GM23338 (cell line): ENCODE results near the gene GSG1. TPM values are rescaled to one million over a fixed set of nuclear protein-coding genes. Genes with fewer than 3 reads are reported as not detected.

Experiments used
- ATAC-seq: fragments of 200-7000 bp; cut with Tn5 transposase; 3 replicates; pipeline ENCODE4 v1.9.1; 2020
- DNase-seq: peaks from one replicate; pipeline ENCODE4 v3.0.0-alpha.2; 2015; ENCODE audit warnings: low spot score
- H2AFZ ChIP-seq: fragments of 200-600 bp; sonication (generic); 2 replicates; pipeline ENCODE4 v1.8.0; 2016; ENCODE audit warnings: antibody characterized with exemption, mild to moderate bottlenecking, moderate library complexity
- H3F3A ChIP-seq: fragments of 200-600 bp; sonication (generic); replicated peaks from 2 replicates; pipeline ENCODE4 v1.8.0; 2017; ENCODE audit warnings: antibody characterized with exemption, mixed run types, low read depth
- H3K27ac ChIP-seq: fragments of 200-600 bp; sonication (generic); 2 replicates; pipeline ENCODE4 v1.6.1; 2016; ENCODE audit warnings: low read depth
- H3K27me3 ChIP-seq: fragments of 200-600 bp; sonication (generic); 2 replicates; pipeline ENCODE4 v1.8.0; 2016; ENCODE audit warnings: mild to moderate bottlenecking, mixed run types, moderate library complexity; ENCODE audit not compliant: insufficient read depth
- H3K36me3 ChIP-seq: fragments of 200-600 bp; sonication (generic); 2 replicates; pipeline ENCODE4 v1.8.0; 2016; ENCODE audit warnings: mild to moderate bottlenecking; ENCODE audit not compliant: insufficient read depth
- H3K4me1 ChIP-seq: fragments of 200-600 bp; sonication (generic); 2 replicates; pipeline ENCODE4 v1.8.0; 2016; ENCODE audit warnings: mild to moderate bottlenecking, moderate library complexity; ENCODE audit not compliant: insufficient read depth
- H3K4me2 ChIP-seq: fragments of 200-600 bp; sonication (generic); 2 replicates; pipeline ENCODE4 v1.7.1; 2017; ENCODE audit warnings: mixed run types
- H3K4me3 ChIP-seq: fragments of 200-600 bp; sonication (generic); 2 replicates; pipeline ENCODE4 v1.6.1; 2016; ENCODE audit warnings: mixed run types
- H3K79me2 ChIP-seq: fragments of 200-600 bp; sonication (generic); replicated peaks from 2 replicates; pipeline ENCODE4 v1.8.0; 2017; ENCODE audit warnings: mild to moderate bottlenecking; ENCODE audit not compliant: insufficient read depth
- H3K9me2 ChIP-seq: fragments of 200-600 bp; sonication (generic); 2 replicates; pipeline ENCODE4 v1.8.0; 2017; ENCODE audit not compliant: insufficient read depth
- H4K20me1 ChIP-seq: fragments of 200-600 bp; sonication (generic); replicated peaks from 2 replicates; pipeline ENCODE4 v1.8.0; 2017; ENCODE audit warnings: mild to moderate bottlenecking; ENCODE audit not compliant: insufficient read depth
- H3K27ac Mint-ChIP-seq: 2 replicates; pipeline ENCODE4 v1.8.0; 2020; ENCODE audit warnings: inconsistent platforms, mild to moderate bottlenecking, moderate library complexity, mixed read lengths
- H3K27me3 Mint-ChIP-seq: 3 replicates; pipeline ENCODE4 v1.8.0; 2022; ENCODE audit warnings: low read depth, mild to moderate bottlenecking, moderate library complexity, mixed read lengths, inconsistent platforms; ENCODE audit not compliant: insufficient read depth, poor library complexity
- H3K36me3 Mint-ChIP-seq: 3 replicates; pipeline ENCODE4 v1.8.0; 2021; ENCODE audit warnings: low read depth, mild to moderate bottlenecking, inconsistent platforms, moderate library complexity, mixed read lengths
- H3K4me1 Mint-ChIP-seq: 3 replicates; pipeline ENCODE4 v1.8.0; 2020; ENCODE audit warnings: mild to moderate bottlenecking, inconsistent platforms, mixed read lengths
- H3K4me3 Mint-ChIP-seq: 3 replicates; pipeline ENCODE4 v1.8.0; 2021; ENCODE audit warnings: moderate library complexity, mild to moderate bottlenecking, inconsistent platforms, mixed read lengths
- H3K9me3 Mint-ChIP-seq: 3 replicates; pipeline ENCODE4 v1.8.0; 2020; ENCODE audit warnings: moderate library complexity, mild to moderate bottlenecking, inconsistent platforms, mixed read lengths
- CREB1 ChIP-seq: fragments of 250-450 bp; sonication (Bioruptor Pico); IDR thresholded peaks from 2 replicates; pipeline ENCODE4 v1.5.0; 2020; ENCODE audit warnings: low read depth, mild to moderate bottlenecking, moderate library complexity
- CTCF ChIP-seq, 2 experiments: fragments of 200-600 bp in 1 of 2; sonication (generic) in 1 of 2; conservative IDR thresholded peaks; 2 replicates each; pipeline versions ENCODE4 v1.5.1 to v1.6.1; 2016 to 2017; ENCODE audit warnings: antibody characterized with exemption in 2 of 2, low read depth in 2 of 2, mild to moderate bottlenecking in 2 of 2, moderate library complexity in 1 of 2
- ETS1 ChIP-seq: IDR thresholded peaks from 2 replicates; pipeline ENCODE4 v1.6.1; 2016; ENCODE audit warnings: antibody characterized with exemption
- EZH2 ChIP-seq: fragments of 200-600 bp; sonication (generic); IDR thresholded peaks from one replicate; pipeline ENCODE4 v1.8.0; 2017; ENCODE audit warnings: antibody characterized with exemption, mild to moderate bottlenecking, low read depth; ENCODE audit not compliant: unreplicated experiment
- EZH2phosphoT487 ChIP-seq: fragments of 200-600 bp; sonication (generic); IDR thresholded peaks from one replicate; pipeline ENCODE4 v1.8.1; 2018; ENCODE audit warnings: antibody characterized with exemption; ENCODE audit not compliant: unreplicated experiment
- JUNB ChIP-seq: IDR thresholded peaks from one replicate; pipeline ENCODE4 v1.6.1; 2016; ENCODE audit warnings: antibody characterized with exemption; ENCODE audit not compliant: unreplicated experiment
- NANOG ChIP-seq: IDR thresholded peaks from 2 replicates; pipeline ENCODE4 v1.6.1; 2016; ENCODE audit warnings: antibody characterized with exemption, borderline replicate concordance
- POLR2AphosphoS5 ChIP-seq: IDR thresholded peaks from 2 replicates; pipeline ENCODE4 v1.6.1; 2016; ENCODE audit warnings: antibody characterized with exemption, low read depth
- REST ChIP-seq: IDR thresholded peaks from one replicate; pipeline ENCODE4 v1.6.1; 2018; ENCODE audit warnings: antibody characterized with exemption; ENCODE audit not compliant: unreplicated experiment
- STAT1 ChIP-seq: IDR thresholded peaks from one replicate; pipeline ENCODE4 v1.6.1; 2016; ENCODE audit warnings: antibody characterized with exemption; ENCODE audit not compliant: unreplicated experiment
- ZNF114 ChIP-seq: fragments of 250-450 bp; sonication (Bioruptor Pico); IDR thresholded peaks from 2 replicates; pipeline ENCODE4 v1.5.0; 2020; ENCODE audit warnings: mild to moderate bottlenecking, moderate library complexity
- ZNF331 ChIP-seq: fragments of 250-450 bp; sonication (Bioruptor Pico); IDR thresholded peaks from 2 replicates; pipeline ENCODE4 v1.5.0; 2020; ENCODE audit warnings: low read depth, mild to moderate bottlenecking, moderate library complexity
- ZNF462 ChIP-seq: fragments of 250-450 bp; sonication (Bioruptor Pico); IDR thresholded peaks from 2 replicates; pipeline ENCODE4 v1.5.0; 2020; ENCODE audit warnings: mild to moderate bottlenecking, moderate library complexity
- polyA plus RNA-seq: library from polyadenylated mRNA; unstranded; fragments of >200 nt; fragmentation: Nextera tagmentation; extraction: Ambion mirVana; gene quantifications from 2 replicates; pipeline ENCODE4 v1.2.1, GENCODE V29; 2016
- total RNA-seq: library from RNA; depleted of rRNA; stranded (reverse); fragments of >200 nt; shearing (Covaris generic); gene quantifications from 2 replicates; pipeline ENCODE4 v1.2.3, GENCODE V29; 2014

GSG1 gene
- total and polyA plus RNA-seq, 2 experiments from 2014 or later: 0.17 to 0.63 TPM

- Histone ChIP-seq H3K79me2 (no peaks in the 10 kb centered on the region), H3K36me3 (no peaks in the 10 kb centered on the region), H2AFZ (no peak overlapping the region), H3K4me2 (no peak overlapping the region), H3K27ac (no peak overlapping the region), H3K9me2 (no peaks in the 10 kb centered on the region), H3K27me3 (no peaks in the 10 kb centered on the region), H4K20me1 (no peaks in the 10 kb centered on the region), H3K4me3 (no peak overlapping the region), H3F3A (no peaks in the 10 kb centered on the region), H3K4me1 (peaks cover 33% of the 10 kb centered on the region)
- ATAC-seq (peak; percentile 92), DNase-seq (peak; percentile 78)
- no peak overlapping the region for H3K4me3 Mint-ChIP-seq
- TF ChIP-seq ZNF462 (no peak), POLR2AphosphoS5 (no peak), JUNB (no peak), ETS1 (no peak), CREB1 (CRISPR knock-in tag) (no peak), EZH2 (no peak), NANOG (no peak), ZNF331 (CRISPR knock-in tag) (no peak), ZNF114 (CRISPR knock-in tag) (no peak), EZH2phosphoT487 (no peak), STAT1 (no peak), REST (no peak), CTCF (conservative IDR thresholded peaks at IDR 0.05; ENCODE audit: low read depth in 2 of 2) (no peak)
- H3K4me1 Mint-ChIP-seq: peaks cover 25% of the 10 kb centered on the region
- peaks cover 3% of the 10 kb centered on the region for H3K36me3 Mint-ChIP-seq
- H3K9me3 Mint-ChIP-seq: peaks cover 11% of the 10 kb centered on the region; the same call in 2 of the 3 replicates
- peak overlapping the region; percentile 70 for H3K27ac Mint-ChIP-seq
- peaks cover 6% of the 10 kb centered on the region for H3K27me3 Mint-ChIP-seq
These were observed 11.0 kb upstream of the GSG1 start for GRCh38 chr12:13114251-13115052.
